Activated CD4-positive, alpha-beta T cell treated with anti-CD3 and anti-CD28 coated beads, Interleukin-2, amount 10 ng/mL, durations not matched to agents 24 days and 14 days (primary cell): ENCODE results near the gene SERPINF2. TPM values are rescaled to one million over a fixed set of nuclear protein-coding genes. Genes with fewer than 3 reads are reported as not detected.

ENCODE experiments used
- DNase-seq: peaks from one replicate; pipeline ENCODE4 v3.0.0; 2022
- H3K27ac Mint-ChIP-seq: one replicate; pipeline ENCODE4 v1.8.0; 2022; ENCODE audit warnings: mild to moderate bottlenecking, mixed read lengths
- H3K27me3 Mint-ChIP-seq: one replicate; pipeline ENCODE4 v1.8.0; 2022; ENCODE audit warnings: mixed read lengths
- H3K36me3 Mint-ChIP-seq: one replicate; pipeline ENCODE4 v1.8.0; 2022; ENCODE audit warnings: low read depth, mild to moderate bottlenecking, mixed read lengths
- H3K4me1 Mint-ChIP-seq: one replicate; pipeline ENCODE4 v1.8.0; 2021; ENCODE audit warnings: mixed read lengths
- H3K4me3 Mint-ChIP-seq: one replicate; pipeline ENCODE4 v1.8.0; 2022; ENCODE audit warnings: mild to moderate bottlenecking, moderate library complexity, mixed read lengths
- H3K9me3 Mint-ChIP-seq: one replicate; pipeline ENCODE4 v1.8.0; 2021; ENCODE audit warnings: mixed read lengths
- intact Hi-C: fragments of 100-400 bp; cut with micrococcal nuclease; formaldehyde crosslinking; loops from one replicate; pipeline ENCODE4 v1.15.1; 2023
- total RNA-seq: library from RNA; stranded (reverse); gene quantifications from 2 replicates; pipeline ENCODE4 v1.2.3, GENCODE V29; 2022

SERPINF2 gene
- total RNA-seq, 1 donor from 2014 or later, result 0.16 TPM

DNA sequence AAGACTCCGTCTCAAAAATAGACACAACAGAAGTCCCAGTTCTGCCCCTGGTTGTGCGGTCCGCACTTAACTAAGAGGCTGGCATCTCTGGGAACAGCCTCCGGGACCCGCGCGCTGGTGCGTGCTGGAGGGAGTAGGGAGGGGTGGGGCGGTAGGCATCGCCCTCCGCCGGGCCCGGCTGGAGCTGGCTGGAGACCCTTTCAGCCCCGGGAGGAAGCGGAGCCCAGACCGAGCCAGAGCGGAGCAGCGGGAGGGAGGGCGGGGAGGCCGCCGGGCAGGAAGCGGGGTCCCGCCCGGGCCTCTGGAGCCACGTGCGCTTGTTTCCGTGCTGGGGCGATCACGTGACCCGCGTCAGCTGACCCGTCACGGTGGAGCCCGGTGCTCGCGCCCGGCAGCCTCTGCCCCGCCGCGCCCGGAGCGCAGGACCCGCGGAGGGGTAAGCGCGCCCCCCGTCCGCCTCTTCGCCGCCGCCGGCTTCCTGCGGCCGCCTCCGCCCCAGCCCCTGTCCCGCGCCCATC lies 18.3 kb upstream of the SERPINF2 start, which contains the start of gene WDR81:
TSS of gene WDR81 (plus strand) at position 354 of the 518 bp plus-strand sequence. CDS start 256 bp downstream, outside the sequence.
- peak; percentile 96 for DNase-seq
- peaks cover 26% of the 10 kb centered on the region for H3K4me1 Mint-ChIP-seq
- intact Hi-C loops, result loop anchor here (5.0 kb wide), 2 partner anchors 38 to 58 kb away; partner anchors contain the start of gene SERPINF1

DNA sequence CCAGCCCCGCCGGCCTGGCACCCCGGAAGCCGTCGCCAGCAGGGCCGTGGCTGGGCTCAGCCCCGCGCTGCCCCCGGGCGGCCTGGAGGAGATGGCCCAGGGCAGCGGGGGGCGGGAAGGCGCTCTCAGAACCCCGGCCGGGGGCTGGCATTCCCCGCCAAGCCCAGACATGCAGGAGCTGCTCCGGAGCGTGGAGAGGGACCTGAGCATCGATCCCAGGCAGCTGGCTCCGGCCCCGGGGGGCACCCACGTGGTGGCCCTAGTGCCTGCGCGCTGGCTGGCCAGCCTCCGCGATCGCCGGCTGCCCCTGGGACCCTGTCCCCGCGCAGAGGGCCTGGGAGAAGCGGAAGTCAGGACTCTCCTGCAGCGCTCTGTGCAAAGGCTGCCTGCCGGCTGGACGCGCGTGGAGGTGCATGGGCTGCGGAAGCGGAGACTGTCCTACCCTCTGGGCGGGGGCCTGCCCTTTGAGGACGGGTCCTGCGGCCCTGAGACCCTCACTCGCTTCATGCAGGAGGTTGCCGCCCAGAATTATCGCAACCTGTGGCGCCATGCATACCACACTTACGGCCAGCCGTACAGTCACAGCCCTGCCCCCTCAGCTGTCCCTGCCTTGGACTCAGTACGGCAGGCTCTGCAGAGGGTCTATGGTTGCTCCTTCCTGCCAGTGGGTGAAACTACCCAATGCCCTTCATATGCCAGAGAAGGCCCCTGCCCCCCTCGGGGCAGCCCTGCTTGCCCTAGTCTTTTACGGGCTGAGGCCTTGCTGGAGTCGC lies 17.6 kb upstream of the SERPINF2 start:
- peak overlapping the region; percentile 37 for H3K27ac Mint-ChIP-seq
- H3K27me3 Mint-ChIP-seq, result no peaks in the 10 kb centered on the region
- peak; percentile 76 for DNase-seq
- peaks cover 14% of the 10 kb centered on the region for H3K36me3 Mint-ChIP-seq
- H3K9me3 Mint-ChIP-seq, result no peaks in the 10 kb centered on the region
- peak overlapping the region; percentile 82 for H3K4me3 Mint-ChIP-seq
- intact Hi-C loops, result loop anchor here (5.0 kb wide), 2 partner anchors 37 to 57 kb away; partner anchors contain the start of gene SERPINF1
- H3K4me1 Mint-ChIP-seq, result peaks cover 30% of the 10 kb centered on the region

More for the DNA sequence above, 18.3 kb upstream of the SERPINF2 start, which contains the start of gene WDR81:
- Mint-ChIP-seq H3K4me3 (peak within 1 kb of the TSS; percentile 82), H3K9me3 (no peaks in the 10 kb centered on the region), H3K36me3 (peaks cover 9% of the 10 kb centered on the region), H3K27me3 (no peaks in the 10 kb centered on the region), H3K27ac (peak within 1 kb of the TSS; percentile 83)

DNA sequence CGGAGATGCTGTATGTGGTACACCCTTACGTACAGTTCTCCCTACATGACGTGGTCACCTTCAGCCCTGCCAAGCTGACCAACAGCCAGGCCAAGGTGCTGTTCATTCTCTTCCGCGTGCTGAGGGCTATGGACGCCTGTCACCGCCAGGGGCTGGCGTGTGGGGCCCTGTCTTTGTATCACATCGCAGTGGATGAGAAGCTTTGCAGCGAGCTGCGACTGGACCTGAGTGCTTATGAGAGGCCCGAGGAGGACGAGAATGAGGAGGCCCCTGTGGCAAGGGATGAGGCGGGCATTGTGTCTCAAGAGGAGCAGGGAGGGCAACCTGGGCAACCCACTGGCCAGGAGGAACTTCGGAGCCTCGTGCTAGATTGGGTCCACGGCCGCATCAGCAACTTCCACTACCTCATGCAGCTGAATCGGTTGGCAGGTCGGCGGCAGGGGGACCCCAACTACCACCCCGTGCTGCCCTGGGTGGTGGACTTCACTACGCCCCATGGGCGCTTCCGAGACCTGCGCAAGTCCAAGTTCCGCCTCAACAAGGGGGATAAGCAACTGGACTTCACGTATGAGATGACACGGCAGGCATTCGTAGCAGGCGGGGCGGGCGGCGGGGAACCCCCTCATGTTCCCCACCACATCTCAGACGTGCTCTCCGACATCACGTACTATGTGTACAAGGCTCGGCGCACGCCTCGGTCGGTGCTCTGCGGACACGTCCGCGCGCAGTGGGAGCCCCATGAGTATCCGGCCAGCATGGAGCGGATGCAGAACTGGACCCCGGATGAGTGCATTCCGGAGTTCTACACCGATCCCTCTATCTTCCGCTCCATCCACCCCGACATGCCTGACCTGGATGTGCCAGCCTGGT lies 16.8 kb upstream of the SERPINF2 start:
- Mint-ChIP-seq H3K4me1 (peaks cover 24% of the 10 kb centered on the region), H3K4me3 (peak overlapping the region; percentile 82), H3K36me3 (peaks cover 14% of the 10 kb centered on the region), H3K9me3 (no peaks in the 10 kb centered on the region), H3K27ac (peak overlapping the region; percentile 37), H3K27me3 (no peaks in the 10 kb centered on the region)
- no peak for DNase-seq
- intact Hi-C loops, result no loop called here

DNA sequence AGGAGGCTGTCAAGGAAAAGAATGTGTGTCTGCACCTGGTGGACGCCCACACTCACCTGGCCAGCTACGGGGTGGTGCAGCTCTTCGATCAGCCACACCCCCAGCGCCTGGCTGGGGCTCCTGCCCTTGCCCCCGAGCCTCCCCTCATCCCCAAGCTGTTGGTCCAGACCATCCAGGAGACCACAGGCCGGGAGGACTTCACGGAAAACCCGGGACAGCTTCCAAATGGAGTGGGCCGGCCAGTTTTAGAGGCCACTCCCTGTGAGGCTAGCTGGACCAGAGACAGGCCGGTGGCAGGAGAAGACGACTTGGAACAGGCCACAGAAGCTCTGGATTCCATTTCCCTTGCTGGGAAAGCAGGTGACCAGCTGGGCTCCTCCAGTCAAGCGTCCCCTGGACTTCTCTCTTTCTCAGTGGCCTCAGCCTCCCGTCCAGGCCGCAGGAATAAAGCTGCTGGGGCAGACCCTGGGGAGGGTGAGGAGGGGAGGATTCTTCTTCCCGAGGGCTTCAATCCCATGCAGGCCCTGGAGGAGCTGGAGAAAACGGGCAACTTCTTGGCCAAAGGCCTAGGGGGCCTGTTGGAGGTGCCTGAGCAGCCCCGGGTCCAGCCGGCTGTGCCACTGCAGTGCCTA lies 15.9 kb upstream of the SERPINF2 start:
- Mint-ChIP-seq H3K4me3 (peak overlapping the region; percentile 37), H3K9me3 (no peaks in the 10 kb centered on the region), H3K4me1 (peaks cover 23% of the 10 kb centered on the region), H3K27me3 (no peaks in the 10 kb centered on the region), H3K27ac (no peak overlapping the region), H3K36me3 (peaks cover 15% of the 10 kb centered on the region)
- DNase-seq, result no peak
- intact Hi-C loops, result no loop called here

DNA sequence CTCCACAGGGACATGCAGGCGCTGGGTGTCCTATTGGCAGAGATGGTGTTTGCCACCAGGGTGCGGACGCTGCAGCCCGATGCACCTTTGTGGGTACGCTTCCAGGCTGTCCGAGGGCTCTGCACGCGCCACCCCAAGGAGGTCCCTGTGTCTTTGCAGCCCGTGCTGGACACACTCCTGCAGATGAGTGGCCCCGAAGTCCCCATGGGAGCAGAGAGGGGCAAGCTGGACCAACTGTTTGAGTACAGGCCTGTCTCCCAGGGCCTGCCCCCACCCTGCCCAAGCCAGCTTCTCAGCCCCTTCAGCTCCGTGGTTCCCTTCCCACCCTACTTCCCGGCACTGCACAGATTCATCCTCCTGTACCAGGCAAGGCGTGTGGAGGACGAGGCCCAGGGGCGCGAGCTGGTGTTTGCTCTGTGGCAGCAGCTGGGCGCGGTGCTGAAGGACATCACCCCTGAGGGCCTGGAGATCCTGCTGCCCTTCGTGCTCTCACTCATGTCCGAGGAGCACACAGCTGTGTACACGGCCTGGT lies 15.3 kb upstream of the SERPINF2 start:
- DNase-seq, result no peak
- H3K27me3 Mint-ChIP-seq, result no peaks in the 10 kb centered on the region
- H3K4me1 Mint-ChIP-seq, result peaks cover 22% of the 10 kb centered on the region
- no peak overlapping the region for H3K27ac Mint-ChIP-seq
- no peak overlapping the region for H3K4me3 Mint-ChIP-seq
- intact Hi-C loops, result no loop called here
- no peaks in the 10 kb centered on the region for H3K9me3 Mint-ChIP-seq
- H3K36me3 Mint-ChIP-seq, result peaks cover 15% of the 10 kb centered on the region

DNA sequence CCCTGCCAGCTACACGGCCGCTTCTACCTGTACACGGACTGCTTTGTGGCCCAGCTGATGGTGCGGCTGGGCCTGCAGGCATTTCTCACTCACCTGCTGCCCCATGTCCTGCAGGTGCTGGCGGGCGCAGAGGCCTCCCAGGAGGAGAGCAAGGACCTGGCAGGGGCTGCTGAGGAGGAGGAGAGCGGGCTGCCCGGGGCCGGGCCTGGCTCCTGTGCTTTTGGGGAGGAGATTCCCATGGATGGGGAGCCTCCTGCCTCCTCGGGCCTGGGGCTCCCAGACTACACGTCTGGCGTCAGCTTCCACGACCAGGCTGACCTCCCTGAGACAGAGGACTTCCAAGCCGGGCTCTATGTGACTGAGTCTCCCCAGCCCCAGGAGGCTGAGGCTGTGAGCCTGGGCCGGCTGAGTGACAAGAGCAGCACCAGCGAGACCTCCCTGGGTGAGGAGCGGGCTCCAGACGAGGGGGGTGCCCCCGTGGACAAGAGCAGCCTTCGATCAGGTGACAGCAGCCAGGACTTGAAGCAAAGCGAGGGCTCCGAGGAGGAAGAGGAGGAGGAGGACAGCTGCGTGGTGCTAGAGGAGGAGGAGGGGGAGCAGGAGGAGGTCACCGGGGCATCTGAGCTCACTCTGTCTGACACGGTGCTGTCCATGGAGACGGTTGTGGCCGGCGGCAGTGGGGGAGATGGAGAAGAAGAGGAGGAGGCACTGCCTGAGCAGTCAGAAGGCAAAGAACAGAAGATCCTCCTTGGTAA lies 14.6 kb upstream of the SERPINF2 start:
- H3K4me3 Mint-ChIP-seq, result no peak overlapping the region
- no peak for DNase-seq
- peaks cover 16% of the 10 kb centered on the region for H3K36me3 Mint-ChIP-seq
- H3K9me3 Mint-ChIP-seq, result no peaks in the 10 kb centered on the region
- intact Hi-C loops, result no loop called here
- peaks cover 15% of the 10 kb centered on the region for H3K4me1 Mint-ChIP-seq
- no peaks in the 10 kb centered on the region for H3K27me3 Mint-ChIP-seq
- H3K27ac Mint-ChIP-seq, result no peak overlapping the region

DNA sequence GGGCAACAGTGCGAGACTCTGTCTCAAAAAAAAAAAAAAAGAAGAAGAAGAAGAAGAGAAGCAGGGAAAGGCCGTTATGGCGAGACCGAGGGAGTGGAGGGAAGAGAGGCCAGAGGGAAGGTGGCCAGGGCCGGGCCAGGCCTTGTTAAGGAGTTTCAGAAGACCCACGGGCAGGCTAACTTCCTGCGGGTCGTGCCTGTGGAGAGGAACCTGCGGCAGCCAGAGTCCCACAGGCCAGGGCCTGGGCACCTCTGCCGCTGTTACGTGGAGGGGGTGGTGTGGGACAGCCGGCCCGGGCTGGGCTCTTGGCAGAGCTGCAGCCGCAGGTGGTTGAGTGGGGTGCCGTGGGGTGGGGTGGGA lies 12.7 kb upstream of the SERPINF2 start:
- intact Hi-C loops, result no loop called here
- Mint-ChIP-seq H3K27me3 (no peaks in the 10 kb centered on the region), H3K27ac (peak overlapping the region; percentile 44)

DNA sequence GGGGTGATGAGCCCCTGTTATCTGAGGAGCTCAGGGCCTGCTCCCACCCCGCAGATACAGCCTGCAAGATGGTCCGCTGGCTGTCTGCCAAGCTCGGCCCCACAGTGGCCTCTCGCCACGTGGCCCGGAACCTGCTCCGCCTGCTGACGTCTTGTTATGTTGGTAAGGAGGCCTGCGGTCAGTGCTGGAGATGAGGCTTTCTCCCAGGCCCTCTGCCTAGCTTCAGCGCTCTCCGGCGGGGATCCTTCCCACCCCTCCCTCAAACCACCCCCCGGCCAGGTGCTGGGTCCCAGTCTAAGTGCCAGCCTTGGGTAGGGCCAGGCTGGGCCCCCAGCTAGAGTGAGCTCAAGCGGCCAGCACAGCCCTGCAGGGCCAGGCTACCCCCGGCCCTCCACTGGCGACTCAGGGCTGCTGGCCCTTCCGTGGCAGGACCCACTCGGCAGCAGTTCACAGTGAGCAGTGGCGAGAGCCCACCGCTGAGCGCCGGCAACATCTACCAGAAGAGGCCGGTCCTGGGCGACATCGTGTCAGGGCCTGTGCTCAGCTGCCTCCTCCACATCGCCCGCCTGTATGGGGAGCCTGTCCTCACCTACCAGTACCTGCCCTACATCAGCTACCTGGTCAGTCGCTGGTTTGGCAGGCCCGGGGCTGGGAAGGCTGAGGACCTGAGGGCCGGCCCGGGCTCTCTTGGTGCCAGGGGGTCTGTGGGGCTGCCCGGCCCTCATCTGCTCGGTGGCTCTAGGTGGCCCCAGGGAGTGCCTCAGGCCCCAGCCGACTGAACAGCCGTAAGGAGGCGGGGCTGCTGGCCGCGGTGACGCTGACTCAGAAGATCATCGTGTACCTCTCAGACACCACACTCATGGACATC lies 12.1 kb upstream of the SERPINF2 start:
- DNase-seq, result no peak
- intact Hi-C loops, result no loop called here
- Mint-ChIP-seq H3K9me3 (no peaks in the 10 kb centered on the region), H3K4me3 (no peak overlapping the region), H3K4me1 (peaks cover 9% of the 10 kb centered on the region), H3K27me3 (no peaks in the 10 kb centered on the region), H3K36me3 (peaks cover 24% of the 10 kb centered on the region), H3K27ac (no peak overlapping the region)

More for the DNA sequence above, 12.7 kb upstream of the SERPINF2 start:
- Mint-ChIP-seq H3K4me1 (peaks cover 12% of the 10 kb centered on the region), H3K4me3 (no peak overlapping the region), H3K9me3 (no peaks in the 10 kb centered on the region), H3K36me3 (peaks cover 24% of the 10 kb centered on the region)
- DNase-seq, result no peak

DNA sequence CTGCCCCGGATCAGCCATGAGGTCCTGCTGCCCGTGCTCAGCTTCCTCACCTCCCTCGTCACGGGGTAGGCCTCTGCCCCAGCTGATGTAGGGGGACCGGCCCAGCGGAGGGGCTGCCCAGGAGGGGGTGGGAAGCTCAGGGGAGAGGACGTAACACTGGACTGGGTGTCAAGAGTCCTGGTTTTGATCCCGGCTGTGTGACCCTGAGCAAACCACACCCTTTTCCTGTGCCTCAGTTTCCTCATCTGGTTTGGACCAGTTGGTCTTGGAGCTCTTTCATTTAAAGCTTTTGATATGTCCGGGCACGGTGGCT lies 11.5 kb upstream of the SERPINF2 start:
- no peak overlapping the region for H3K4me3 Mint-ChIP-seq
- intact Hi-C loops, result no loop called here
- H3K27ac Mint-ChIP-seq, result no peak overlapping the region

DNA sequence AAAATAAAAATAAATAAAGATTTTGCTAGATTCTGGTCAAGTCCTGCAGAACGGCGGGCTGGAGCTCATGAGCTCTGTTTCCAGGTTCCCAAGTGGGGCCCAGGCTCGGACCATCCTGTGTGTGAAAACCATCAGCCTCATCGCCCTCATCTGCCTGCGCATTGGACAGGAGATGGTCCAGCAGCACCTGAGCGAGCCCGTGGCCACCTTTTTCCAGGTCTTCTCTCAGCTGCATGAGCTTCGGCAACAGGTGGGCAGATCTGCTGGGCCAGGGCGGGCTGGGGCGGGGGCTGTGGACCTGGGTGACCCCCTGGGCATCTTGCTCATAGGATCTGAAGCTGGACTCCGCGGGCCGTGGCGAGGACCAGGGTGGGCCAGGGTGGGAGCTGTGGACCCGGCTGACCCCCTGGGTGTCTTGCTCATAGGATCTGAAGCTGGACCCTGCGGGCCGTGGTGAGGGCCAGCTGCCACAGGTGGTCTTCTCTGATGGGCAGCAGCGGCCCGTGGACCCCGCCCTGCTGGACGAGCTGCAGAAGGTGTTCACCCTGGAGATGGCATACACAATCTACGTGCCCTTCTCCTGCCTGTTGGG lies 10.3 kb upstream of the SERPINF2 start:
- H3K4me1 Mint-ChIP-seq, result peaks cover 13% of the 10 kb centered on the region
- peaks cover 29% of the 10 kb centered on the region for H3K36me3 Mint-ChIP-seq
- no peak overlapping the region for H3K27ac Mint-ChIP-seq
- intact Hi-C loops, result no loop called here
- DNase-seq, result no peak
- H3K4me3 Mint-ChIP-seq, result no peak overlapping the region
- no peaks in the 10 kb centered on the region for H3K27me3 Mint-ChIP-seq
- H3K9me3 Mint-ChIP-seq, result no peaks in the 10 kb centered on the region

More for the DNA sequence above, 11.5 kb upstream of the SERPINF2 start:
- H3K9me3 Mint-ChIP-seq, result no peaks in the 10 kb centered on the region
- no peaks in the 10 kb centered on the region for H3K27me3 Mint-ChIP-seq
- DNase-seq, result no peak
- peaks cover 10% of the 10 kb centered on the region for H3K4me1 Mint-ChIP-seq
- peaks cover 23% of the 10 kb centered on the region for H3K36me3 Mint-ChIP-seq

DNA sequence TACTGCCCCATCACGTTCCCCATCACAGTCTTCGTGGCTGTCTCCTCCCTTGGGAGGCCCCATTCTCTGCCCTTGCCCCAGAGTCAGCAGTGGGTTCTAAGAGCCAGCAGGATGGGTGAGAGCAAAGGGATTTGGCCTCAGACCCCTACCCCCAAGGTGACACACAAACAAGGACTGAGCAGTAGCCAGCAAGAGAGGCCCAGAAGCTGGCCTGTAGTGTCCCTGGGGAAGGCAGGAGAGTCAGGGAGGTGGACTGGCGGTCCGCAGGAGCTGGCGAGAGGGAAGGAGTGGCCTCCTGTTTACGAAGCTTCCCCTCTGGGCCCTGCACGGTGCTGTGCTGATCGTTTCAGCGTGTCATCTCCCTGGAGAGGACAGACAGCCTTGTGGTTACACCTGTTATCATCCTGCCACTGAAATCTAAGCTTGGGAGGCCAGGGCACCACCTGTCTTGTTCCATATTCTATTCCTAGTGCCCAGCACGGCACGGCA lies 9.8 kb upstream of the SERPINF2 start:
- Mint-ChIP-seq H3K36me3 (peaks cover 30% of the 10 kb centered on the region), H3K4me1 (peaks cover 13% of the 10 kb centered on the region), H3K27me3 (no peaks in the 10 kb centered on the region), H3K9me3 (no peaks in the 10 kb centered on the region), H3K27ac (no peak overlapping the region), H3K4me3 (no peak overlapping the region)
- intact Hi-C loops, result no loop called here
- no peak for DNase-seq

DNA sequence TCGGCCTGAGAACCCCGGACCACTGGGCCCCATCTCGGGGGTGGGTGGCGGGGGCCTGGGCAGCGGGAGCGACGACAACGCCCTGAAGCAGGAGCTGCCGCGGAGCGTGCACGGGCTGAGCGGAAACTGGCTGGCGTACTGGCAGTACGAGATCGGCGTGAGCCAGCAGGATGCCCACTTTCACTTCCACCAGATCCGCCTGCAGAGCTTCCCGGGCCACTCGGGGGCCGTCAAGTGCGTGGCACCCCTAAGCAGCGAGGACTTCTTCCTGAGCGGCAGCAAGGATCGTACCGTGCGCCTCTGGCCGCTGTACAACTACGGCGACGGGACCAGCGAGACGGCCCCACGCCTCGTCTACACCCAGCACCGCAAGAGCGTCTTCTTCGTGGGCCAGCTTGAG lies 8.9 kb upstream of the SERPINF2 start:
- Mint-ChIP-seq H3K36me3 (peaks cover 30% of the 10 kb centered on the region), H3K9me3 (no peaks in the 10 kb centered on the region), H3K4me3 (no peak overlapping the region), H3K27ac (no peak overlapping the region), H3K4me1 (peaks cover 13% of the 10 kb centered on the region), H3K27me3 (no peaks in the 10 kb centered on the region)
- DNase-seq, result no peak
- intact Hi-C loops, result no loop called here
